GM23248 (cell line): ENCODE measurements around the gene INTS7.

Experiments used
- EZH2 ChIP-seq: fragments of 200-600 bp; sonication (generic); IDR thresholded peaks from 2 replicates; pipeline ENCODE4 v1.6.1; 2018; ENCODE audit warnings: antibody characterized with exemption, mild to moderate bottlenecking; ENCODE audit not compliant: insufficient read depth, poor library complexity, severe bottlenecking
- EZH2phosphoT487 ChIP-seq: fragments of 200-600 bp; sonication (generic); IDR thresholded peaks from 2 replicates; pipeline ENCODE4 v1.6.1; 2018; ENCODE audit warnings: antibody characterized with exemption, moderate library complexity, mild to moderate bottlenecking, low read depth; ENCODE audit not compliant: insufficient read depth

GRCh38 chr1:211909395-211909794 is 126.0 kb downstream of the INTS7 start:
- TF ChIP-seq EZH2 = no peak
- TF ChIP-seq EZH2phosphoT487 = no peak
